ENCODE measurements around the gene PPP1R1A.

DNA sequence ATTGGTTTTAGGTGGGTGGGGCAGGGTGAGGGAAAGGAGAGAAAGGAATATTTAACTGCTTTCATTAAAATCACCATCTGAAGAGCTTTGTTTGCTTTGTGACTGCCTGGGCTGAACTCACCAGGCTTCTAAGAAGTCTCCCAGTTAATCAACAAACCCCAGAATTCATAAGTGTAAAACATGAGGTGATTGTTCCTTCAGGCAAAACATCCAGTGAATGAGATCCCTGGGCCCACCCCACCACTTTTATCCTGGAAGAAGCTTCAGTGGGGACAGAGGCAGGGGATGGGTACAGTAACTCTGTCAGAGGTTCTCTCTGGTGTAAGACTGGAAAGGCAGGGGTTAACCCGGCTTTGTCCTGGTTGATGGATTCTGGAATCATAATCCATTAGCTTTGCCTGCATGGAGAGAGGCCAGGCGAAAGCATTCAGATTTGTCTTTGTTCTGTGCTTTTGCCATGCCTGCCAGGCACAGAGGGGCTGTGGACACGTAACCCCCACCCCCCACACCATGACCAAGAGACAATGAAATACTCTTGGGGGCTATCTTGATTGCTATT lies 22.4 kb downstream of the PPP1R1A start:
- no peak for TF ChIP-seq CTCF (IDR thresholded peaks at IDR 0.05)
- TF ChIP-seq EZH2 (IDR thresholded peaks at IDR 0.05) = no peak

Data from neural progenitor cell (in vitro differentiated cells).